Transverse colon (tissue), 4 donors: ENCODE data around the gene VAT1. TPM values are rescaled to one million over a fixed set of nuclear protein-coding genes. Genes with fewer than 3 reads are reported as not detected.
A peak's percentile ranks its signal among the peaks of the same experiment; 100 is the strongest.

ENCODE experiments used
- DNase-seq: peaks from one replicate; pipeline ENCODE4 v3.0.0-alpha.2; 2019
- H3K27ac ChIP-seq, 4 donors: fragments of 200-600 bp; sonication (generic); 2 replicates each; pipeline ENCODE4 v1.5.1; 2016 to 2018; ENCODE audit warnings: inconsistent platforms in 4 of 4
- H3K27me3 ChIP-seq: fragments of 200-600 bp; sonication (generic); 2 replicates; pipeline ENCODE4 v1.5.1; 2017; ENCODE audit warnings: inconsistent platforms
- H3K36me3 ChIP-seq, 4 donors: fragments of 200-600 bp; sonication (generic); 2 replicates each; pipeline ENCODE4 v1.5.1; 2017 to 2019; ENCODE audit warnings: inconsistent platforms in 4 of 4
- H3K4me1 ChIP-seq, 4 donors: fragments of 200-600 bp; sonication (generic); 2 replicates each; pipeline ENCODE4 v1.5.1; 2017 to 2020; ENCODE audit warnings: inconsistent platforms in 4 of 4
- H3K4me3 ChIP-seq, 4 donors: fragments of 200-600 bp; sonication (generic); 1 replicate in 1 of 4; 2 replicates in 3 of 4; pipeline versions ENCODE4 v1.5.1 to v1.6.1; 2017 to 2019; ENCODE audit warnings: inconsistent platforms in 4 of 4
- H3K9me3 ChIP-seq, 2 donors: fragments of 200-600 bp; sonication (generic); 2 replicates each; pipeline ENCODE4 v1.5.1; 2017 to 2019; ENCODE audit warnings: inconsistent platforms in 2 of 2
- EP300 ChIP-seq: sonication (generic); formaldehyde crosslinking; IDR thresholded peaks from one replicate; pipeline ENCODE4 v1.6.1; 2017; ENCODE audit warnings: antibody characterized with exemption, low read depth
- POLR2A ChIP-seq: fragments of 450-650 bp; IDR thresholded peaks from one replicate; pipeline ENCODE4 v1.6.1; 2016; ENCODE audit warnings: antibody characterized with exemption, mild to moderate bottlenecking, moderate library complexity
- POLR2AphosphoS5 ChIP-seq, 3 donors: sonication (generic); formaldehyde crosslinking; IDR thresholded peaks; one replicate each; pipeline ENCODE4 v1.6.1; 2016; ENCODE audit warnings: antibody characterized with exemption in 3 of 3
- whole genome bisulfite sequencing, 2 donors: methylation state at CpG; one replicate each; pipeline ENCODE4 v1.1.5; 2018; ENCODE audit warnings: low coverage in 1 of 2; 5-methylcytosine and 5-hydroxymethylcytosine counted together
- in situ Hi-C, 4 donors: fragments of 200-750 bp; cut with MboI; loops; one replicate each; pipeline versions ENCODE4 v1.15.0 to v1.15.1; 2017; ENCODE audit warnings: low sequenced_read_pairs in 3 of 4, low pct_ligation_motif_present in 1 of 4, low pct_unique_long_range_greater_than_20kb in 1 of 4
- intact Hi-C: fragments of 100-400 bp; cut with DNase I; formaldehyde crosslinking; loops from one replicate; pipeline ENCODE4 v1.15.1; 2023; ENCODE audit warnings: low total_unique reads
- total RNA-seq, 4 donors: library from RNA; depleted of rRNA; stranded (reverse); fragments of >200 nt; gene quantifications; one replicate each; pipeline ENCODE4 v1.1.0, GENCODE V29; 2016
- TF ChIP-seq, protein P1 (sequence below), 5 experiments: fragments of 200-600 bp in 3 of 5; fragments of 450-650 bp in 2 of 5; sonication (generic) in 3 of 5; IDR thresholded peaks; 1 replicate in 2 of 5; 2 replicates in 3 of 5; pipeline ENCODE4 v1.5.1; 2016 to 2017; ENCODE audit warnings: antibody characterized with exemption in 5 of 5, inconsistent platforms in 3 of 5, mild to moderate bottlenecking in 2 of 5, moderate library complexity in 1 of 5

Gene VAT1
- total RNA-seq, 4 donors from 2014 or later, result 26.2 to 94.1 (median 65.7) TPM

DNA sequence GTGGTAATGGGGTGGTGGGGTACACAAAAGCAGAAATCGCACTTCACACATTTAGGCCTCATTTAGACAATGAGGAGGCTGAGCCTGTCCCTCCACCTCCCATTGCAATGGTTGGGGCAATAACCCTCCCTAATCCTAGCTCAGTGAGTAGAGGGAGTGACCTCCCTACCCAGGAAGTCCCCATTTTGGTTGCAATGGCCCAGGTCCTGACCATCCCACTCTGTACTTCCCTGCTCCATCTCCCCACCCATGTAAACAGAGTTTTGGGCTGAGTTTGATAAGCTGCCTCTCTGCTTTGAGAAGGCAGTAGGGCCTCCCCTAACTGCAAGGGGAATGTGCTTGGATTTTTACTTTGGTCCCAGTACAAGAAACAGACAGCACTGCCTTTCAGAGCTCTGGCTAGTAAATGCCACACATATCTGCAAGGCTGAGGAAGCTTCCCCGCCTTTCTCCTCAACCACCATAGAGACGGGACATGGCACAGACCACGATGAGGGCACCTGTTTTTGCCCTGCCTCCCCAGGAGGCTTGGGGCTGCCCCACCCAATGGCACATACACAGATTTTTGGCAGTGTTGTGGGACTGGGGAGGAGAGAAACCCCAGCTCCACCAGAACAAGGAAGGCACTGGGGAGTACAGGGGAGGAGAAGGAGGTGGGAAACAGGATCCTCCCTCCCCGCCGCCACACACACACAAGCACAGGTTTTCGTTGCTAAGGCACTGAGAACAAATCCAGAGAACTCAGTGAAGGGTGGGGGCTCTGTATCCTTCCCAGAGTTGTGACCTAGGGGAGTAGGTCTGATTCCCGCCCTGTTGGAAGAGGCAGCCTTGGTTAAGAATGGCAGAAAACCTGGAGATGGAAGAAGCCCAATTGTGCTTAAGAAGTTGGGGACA lies 7.3 kb downstream of the VAT1 start:
- Histone ChIP-seq H3K4me1 (peaks cover 6 to 48% (median 29%) of the 10 kb centered on the region in 4 donors), H3K36me3 (no peaks in the 10 kb centered on the region), H3K4me3 (no peak overlapping the region), H3K9me3 (no peaks in the 10 kb centered on the region), H3K27me3 (no peaks in the 10 kb centered on the region), H3K27ac (peak overlapping the region; percentile 13 to 60 (median 34))
- TF ChIP-seq, protein P1, sequence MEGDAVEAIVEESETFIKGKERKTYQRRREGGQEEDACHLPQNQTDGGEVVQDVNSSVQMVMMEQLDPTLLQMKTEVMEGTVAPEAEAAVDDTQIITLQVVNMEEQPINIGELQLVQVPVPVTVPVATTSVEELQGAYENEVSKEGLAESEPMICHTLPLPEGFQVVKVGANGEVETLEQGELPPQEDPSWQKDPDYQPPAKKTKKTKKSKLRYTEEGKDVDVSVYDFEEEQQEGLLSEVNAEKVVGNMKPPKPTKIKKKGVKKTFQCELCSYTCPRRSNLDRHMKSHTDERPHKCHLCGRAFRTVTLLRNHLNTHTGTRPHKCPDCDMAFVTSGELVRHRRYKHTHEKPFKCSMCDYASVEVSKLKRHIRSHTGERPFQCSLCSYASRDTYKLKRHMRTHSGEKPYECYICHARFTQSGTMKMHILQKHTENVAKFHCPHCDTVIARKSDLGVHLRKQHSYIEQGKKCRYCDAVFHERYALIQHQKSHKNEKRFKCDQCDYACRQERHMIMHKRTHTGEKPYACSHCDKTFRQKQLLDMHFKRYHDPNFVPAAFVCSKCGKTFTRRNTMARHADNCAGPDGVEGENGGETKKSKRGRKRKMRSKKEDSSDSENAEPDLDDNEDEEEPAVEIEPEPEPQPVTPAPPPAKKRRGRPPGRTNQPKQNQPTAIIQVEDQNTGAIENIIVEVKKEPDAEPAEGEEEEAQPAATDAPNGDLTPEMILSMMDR (IDR thresholded peaks at IDR 0.05), result no peak
- no peak for TF ChIP-seq POLR2AphosphoS5 (IDR thresholded peaks at IDR 0.05)
- TF ChIP-seq POLR2A, result no peak
- TF ChIP-seq EP300, result no peak
- in situ Hi-C loops, result loop anchor here in 1 of 4 donors (25.0 kb wide), 1 partner anchor 322 kb away; no protein-coding TSS in a partner anchor
- 73 to 85% methylated on average over 2 to 8 of the region's 8 CpGs for WGBS, 2 donors
- intact Hi-C loops, result loop anchor here (10.0 kb wide), 1 partner anchor 300 kb away; no protein-coding TSS in a partner anchor
- DNase-seq, result no peak

GRCh38 chr17:43014020-43014648 lies 8.1 kb downstream of the VAT1 start:
- TF ChIP-seq POLR2AphosphoS5 (IDR thresholded peaks at IDR 0.05), result no peak
- Histone ChIP-seq H3K27ac (peak overlapping the region in 3 of 4 donors; percentile 15 to 60 (median 52)), H3K4me3 (no peak overlapping the region), H3K36me3 (no peaks in the 10 kb centered on the region), H3K9me3 (no peaks in the 10 kb centered on the region), H3K27me3 (no peaks in the 10 kb centered on the region), H3K4me1 (peaks cover 6 to 46% (median 24%) of the 10 kb centered on the region in 4 donors)
- in situ Hi-C loops, result loop anchor here in 1 of 4 donors (25.0 kb wide), 1 partner anchor 323 kb away; no protein-coding TSS in a partner anchor
- DNase-seq, result no peak
- WGBS, 2 donors, result 67 to 81% methylated on average over 1 to 11 of the region's 12 CpGs
- intact Hi-C loops, result loop anchor here (10.0 kb wide), 1 partner anchor 301 kb away; no protein-coding TSS in a partner anchor

- Histone ChIP-seq H3K27ac (peak overlapping the region in 1 of 4 donors; percentile 60), H3K4me3 (no peak overlapping the region), H3K9me3 (no peaks in the 10 kb centered on the region), H3K4me1 (peaks cover 6 to 45% (median 22%) of the 10 kb centered on the region in 4 donors), H3K36me3 (no peaks in the 10 kb centered on the region), H3K27me3 (no peaks in the 10 kb centered on the region)
- no peak for DNase-seq
- intact Hi-C loops, result loop anchor here (10.0 kb wide), 1 partner anchor 302 kb away; no protein-coding TSS in a partner anchor
- in situ Hi-C loops, result loop anchor here in 1 of 4 donors (25.0 kb wide), 1 partner anchor 324 kb away; no protein-coding TSS in a partner anchor
- WGBS, 2 donors, result 76% methylated on average over 5 of the region's 8 CpGs; no CpG with 5 or more reads in 1 of the 2 donors
- TF ChIP-seq, protein P1 (IDR thresholded peaks at IDR 0.05), result no peak
- no peak for TF ChIP-seq POLR2A
Measured at GRCh38 chr17:43013296-43013695, 8.9 kb downstream of the VAT1 start.

- no peak for DNase-seq
- H3K9me3 ChIP-seq, result no peaks in the 10 kb centered on the region
- H3K27me3 ChIP-seq, result no peaks in the 10 kb centered on the region
- peaks cover 6 to 55% (median 28%) of the 10 kb centered on the region in 4 donors for H3K4me1 ChIP-seq
- no peak overlapping the region for H3K4me3 ChIP-seq
- 83 to 96% methylated on average over 5 to 15 of the region's 15 CpGs for WGBS, 2 donors
- TF ChIP-seq POLR2A, result no peak
- no peak for TF ChIP-seq POLR2AphosphoS5 (IDR thresholded peaks at IDR 0.05)
- TF ChIP-seq EP300, result no peak
- TF ChIP-seq, protein P1 (IDR thresholded peaks at IDR 0.05), result no peak
- intact Hi-C loops, result loop anchor here (10.0 kb wide), 1 partner anchor 303 kb away; no protein-coding TSS in a partner anchor
- no peaks in the 10 kb centered on the region for H3K36me3 ChIP-seq
- H3K27ac ChIP-seq, result peak overlapping the region; percentile 75 to 82 (median 78)
- in situ Hi-C loops, result loop anchor here in 1 of 4 donors (25.0 kb wide), 1 partner anchor 325 kb away; no protein-coding TSS in a partner anchor
Measured at GRCh38 chr17:43011728-43012472, 10.3 kb downstream of the VAT1 start.
